Neutrophil (primary cell): ENCODE data around the gene RAD51B.
"Not testable (repeated sequence)": the region's sequence is repeated elsewhere in the genome, so short reads cannot be mapped to it uniquely, and the experiment has no call there.

Experiments
- H3K27ac ChIP-seq: fragments of 200-600 bp; sonication (generic); 2 replicates; pipeline ENCODE4 v1.5.1; 2016; ENCODE audit warnings: mild to moderate bottlenecking, moderate library complexity
- H3K27me3 ChIP-seq: fragments of 200-600 bp; sonication (generic); 2 replicates; pipeline ENCODE4 v1.6.0; 2016; ENCODE audit warnings: mild to moderate bottlenecking
- H3K36me3 ChIP-seq: fragments of 200-600 bp; sonication (generic); 2 replicates; pipeline ENCODE4 v1.5.1; 2017
- H3K4me1 ChIP-seq, 2 experiments: fragments of 200-600 bp in 1 of 2; sonication (generic) in 1 of 2; 1 replicate in 1 of 2; 2 replicates in 1 of 2; pipeline versions ENCODE4 v1.5.1 to v1.6.1; 2013 to 2016; ENCODE audit warnings: low read depth in 1 of 2, low read length in 1 of 2, mild to moderate bottlenecking in 1 of 2, moderate library complexity in 1 of 2; ENCODE audit not compliant: control insufficient read depth in 1 of 2, insufficient read depth in 1 of 2
- H3K4me3 ChIP-seq, 2 experiments: fragments of 200-600 bp in 1 of 2; sonication (generic) in 1 of 2; 1 replicate in 1 of 2; 2 replicates in 1 of 2; pipeline ENCODE4 v1.5.1; 2013 to 2016; ENCODE audit warnings: low read depth in 1 of 2, low read length in 1 of 2, mild to moderate bottlenecking in 1 of 2, moderate library complexity in 1 of 2
- H3K9me3 ChIP-seq: fragments of 200-600 bp; sonication (generic); 2 replicates; pipeline ENCODE4 v1.5.1; 2016
- CTCF ChIP-seq: fragments of 200-600 bp; sonication (generic); IDR thresholded peaks from 2 replicates; pipeline ENCODE4 v1.5.1; 2016; ENCODE audit warnings: antibody characterized with exemption

RAD51B gene

GRCh38 chr14:68099495-68100045 is 280.0 kb downstream of the RAD51B start:
- Histone ChIP-seq H3K4me1 (no peaks in the 10 kb centered on the region), H3K4me3 (no peak overlapping the region), H3K9me3 (peaks cover 14% of the 10 kb centered on the region), H3K36me3 (no peaks in the 10 kb centered on the region), H3K27ac (no peak overlapping the region), H3K27me3 (no peaks in the 10 kb centered on the region)
- TF ChIP-seq CTCF, result no peak

GRCh38 chr14:68101715-68102301 is 282.2 kb downstream of the RAD51B start:
- H3K9me3 ChIP-seq, result peaks cover 14% of the 10 kb centered on the region
- H3K27me3 ChIP-seq, H3K27ac ChIP-seq, H3K4me3 ChIP-seq, H3K36me3 ChIP-seq, H3K4me1 ChIP-seq: not testable (repeated sequence)

- Histone ChIP-seq H3K4me1 (no peaks in the 10 kb centered on the region), H3K9me3 (peaks cover 14% of the 10 kb centered on the region), H3K4me3 (no peak overlapping the region), H3K36me3 (no peaks in the 10 kb centered on the region), H3K27me3 (no peaks in the 10 kb centered on the region), H3K27ac (no peak overlapping the region)
- no peak for TF ChIP-seq CTCF
Measured at GRCh38 chr14:68103853-68104252, 284.3 kb downstream of the RAD51B start.

- Histone ChIP-seq H3K36me3 (no peaks in the 10 kb centered on the region), H3K27ac (no peak overlapping the region), H3K9me3 (peaks cover 14% of the 10 kb centered on the region), H3K4me1 (no peaks in the 10 kb centered on the region), H3K27me3 (no peaks in the 10 kb centered on the region), H3K4me3 (no peak overlapping the region)
- TF ChIP-seq CTCF, result no peak
Measured at GRCh38 chr14:68104518-68104917, 284.9 kb downstream of the RAD51B start.

GRCh38 chr14:68105816-68106215 is 286.2 kb downstream of the RAD51B start:
- H3K4me3 ChIP-seq, result no peak overlapping the region
- H3K4me1 ChIP-seq, result no peaks in the 10 kb centered on the region
- peaks cover 8% of the 10 kb centered on the region for H3K9me3 ChIP-seq
- TF ChIP-seq CTCF, result no peak
- H3K27ac ChIP-seq, result no peak overlapping the region
- H3K36me3 ChIP-seq, result no peaks in the 10 kb centered on the region
- H3K27me3 ChIP-seq, result no peaks in the 10 kb centered on the region

GRCh38 chr14:68106456-68106855 is 286.9 kb downstream of the RAD51B start:
- Histone ChIP-seq H3K27ac (no peak overlapping the region), H3K27me3 (no peaks in the 10 kb centered on the region), H3K4me3 (no peak overlapping the region), H3K9me3 (peaks cover 5% of the 10 kb centered on the region), H3K36me3 (no peaks in the 10 kb centered on the region), H3K4me1 (no peaks in the 10 kb centered on the region)
- no peak for TF ChIP-seq CTCF
